HCT116 (cell line): ENCODE data around the gene CDR2L. TPM values are rescaled to one million over a fixed set of nuclear protein-coding genes. Genes with fewer than 3 reads are reported as not detected.

Source experiments
- ATAC-seq: fragments of 200-7000 bp; cut with Tn5 transposase; 2 replicates; pipeline ENCODE4 v1.9.1; 2020; ENCODE audit warnings: mild to moderate bottlenecking, moderate library complexity
- BruUV-seq: library from RNA; stranded (reverse); fragments of 400-500 nt; replicated peaks from 2 replicates; lab custom pipeline; 2021; lab: Mats Ljungman, UMichigan
- CTCF ChIA-PET: fragments of 300-600 bp; sonication (Branson Sonifier 250); formaldehyde crosslinking; loops from one replicate; lab custom pipeline; 2021; ENCODE audit warnings: antibody characterized with exemption; lab: Charles Lee
- POLR2A ChIA-PET: fragments of 300-600, 350-600 bp; sonication (Branson Sonifier 250); formaldehyde crosslinking; loops from one replicate; lab custom pipeline; 2021; ENCODE audit warnings: antibody characterized with exemption; lab: Charles Lee
- RAD21 ChIA-PET, 2 experiments: fragments of 300-600 bp; sonication (Branson Sonifier 250); formaldehyde crosslinking; loops; one replicate each; lab custom pipeline; 2023; ENCODE audit warnings: low total read pairs in 2 of 2; ENCODE audit not compliant: uncharacterized antibody in 2 of 2, unreplicated experiment in 2 of 2, low non-redundant PET in 1 of 2; lab: Charles Lee
- DNase-seq: peaks from one replicate; pipeline ENCODE4 v3.0.0-alpha.2; 2010; ENCODE audit warnings: low read depth, low spot score
- H2AFZ ChIP-seq: fragments of 200-600 bp; shearing (Covaris generic), sonication (generic); 2 replicates; pipeline ENCODE4 v1.6.1; 2017; ENCODE audit warnings: low read depth, mixed run types, mixed read lengths, antibody characterized with exemption, low read length; ENCODE audit not compliant: poor library complexity, severe bottlenecking
- H3K27ac ChIP-seq: 2 replicates; pipeline ENCODE4 v1.5.1; 2012; ENCODE audit warnings: low read depth, low read length
- H3K27me3 ChIP-seq: fragments of 200-600 bp; sonication (generic); 2 replicates; pipeline ENCODE4 v1.6.1; 2016; ENCODE audit warnings: mixed run types, low read length, mixed read lengths; ENCODE audit not compliant: insufficient read depth
- H3K36me3 ChIP-seq, 2 experiments: fragments of 200-500 bp in 1 of 2; fragments of 200-600 bp in 1 of 2; sonication (Bioruptor generic) in 1 of 2; sonication (generic) in 1 of 2; 2 replicates each; pipeline versions ENCODE4 v1.5.1 to v1.6.1; 2014 to 2016; ENCODE audit warnings: low read length in 2 of 2, inconsistent platforms in 1 of 2, mixed read lengths in 1 of 2, mixed run types in 1 of 2; ENCODE audit not compliant: insufficient read depth in 2 of 2, control insufficient read depth in 1 of 2
- H3K4me1 ChIP-seq, 2 experiments: fragments of 200-600 bp in 1 of 2; sonication (generic) in 1 of 2; 2 replicates each; pipeline versions ENCODE4 v1.5.1 to v1.6.1; 2012 to 2017; ENCODE audit warnings: low read length in 2 of 2, inconsistent platforms in 1 of 2, mild to moderate bottlenecking in 1 of 2, mixed read lengths in 1 of 2, mixed run types in 1 of 2, moderate library complexity in 1 of 2; ENCODE audit not compliant: insufficient read depth in 2 of 2, control insufficient read depth in 1 of 2
- H3K4me2 ChIP-seq: fragments of 200-600 bp; sonication (generic); 2 replicates; pipeline ENCODE4 v1.6.1; 2017; ENCODE audit warnings: mixed run types, low read length, mixed read lengths
- H3K4me3 ChIP-seq, 2 experiments: fragments of 200-600 bp in 1 of 2; sonication (generic) in 1 of 2; replicated peaks in 1 of 2; 2 replicates each; pipeline ENCODE4 v1.5.1; 2011 to 2016; ENCODE audit warnings: low read length in 2 of 2, control low read depth in 1 of 2, low read depth in 1 of 2, mild to moderate bottlenecking in 1 of 2, mixed read lengths in 1 of 2, mixed run types in 1 of 2
- H3K79me2 ChIP-seq: fragments of 200-600 bp; sonication (generic); 2 replicates; pipeline ENCODE4 v1.6.1; 2017; ENCODE audit warnings: mild to moderate bottlenecking, mixed run types, low read length, moderate library complexity, mixed read lengths; ENCODE audit not compliant: insufficient read depth
- H3K9ac ChIP-seq: fragments of 200-600 bp; sonication (generic); 2 replicates; pipeline ENCODE4 v1.6.1; 2016; ENCODE audit warnings: low read length, mixed read lengths
- H3K9me2 ChIP-seq: fragments of 200-600 bp; sonication (generic), shearing (Covaris generic); 2 replicates; pipeline ENCODE4 v1.6.1; 2017; ENCODE audit warnings: mixed run types, mild to moderate bottlenecking, moderate library complexity; ENCODE audit not compliant: insufficient read depth
- H3K9me3 ChIP-seq, 2 experiments: fragments of 200-500 bp in 1 of 2; fragments of 200-600 bp in 1 of 2; sonication (Bioruptor generic) in 1 of 2; sonication (generic) in 1 of 2; 2 replicates each; pipeline ENCODE4 v1.6.1; 2014 to 2017; ENCODE audit warnings: low read length in 2 of 2, mixed read lengths in 2 of 2, inconsistent platforms in 1 of 2, low read depth in 1 of 2, mild to moderate bottlenecking in 1 of 2, mixed run types in 1 of 2, moderate library complexity in 1 of 2; ENCODE audit not compliant: control insufficient read depth in 1 of 2, insufficient read depth in 1 of 2
- H4K20me1 ChIP-seq: fragments of 200-600 bp; sonication (generic), shearing (Covaris generic); 2 replicates; pipeline ENCODE4 v1.6.1; 2017; ENCODE audit warnings: mixed run types, mild to moderate bottlenecking, moderate library complexity; ENCODE audit not compliant: insufficient read depth
- EGR1 ChIP-seq: IDR thresholded peaks from 2 replicates; pipeline ENCODE4 v1.6.1; 2012; ENCODE audit warnings: low read depth
- EZH2phosphoT487 ChIP-seq: fragments of 200-600 bp; IDR thresholded peaks from 2 replicates; pipeline ENCODE4 v1.6.1; 2018; ENCODE audit warnings: antibody characterized with exemption, borderline replicate concordance
- FOSL1 ChIP-seq: IDR thresholded peaks from 2 replicates; pipeline ENCODE4 v1.6.1; 2012; ENCODE audit warnings: low read depth
- POLR2A ChIP-seq: IDR thresholded peaks from 2 replicates; pipeline ENCODE4 v1.7.0; 2011; ENCODE audit warnings: borderline replicate concordance; ENCODE audit not compliant: insufficient read depth, insufficient read length; ENCODE audit errors: extremely low read depth
- RAD21 ChIP-seq: IDR thresholded peaks from 2 replicates; pipeline ENCODE4 v1.6.1; 2012; ENCODE audit warnings: low read depth, mild to moderate bottlenecking
- SIN3A ChIP-seq: IDR thresholded peaks from 2 replicates; pipeline ENCODE4 v1.6.1; 2012; ENCODE audit warnings: low read depth
- SRF ChIP-seq: IDR thresholded peaks from 2 replicates; pipeline ENCODE4 v1.6.1; 2012; ENCODE audit warnings: low read depth
- ZFX ChIP-seq: fragments of 450-650 bp; IDR thresholded peaks from 2 replicates; pipeline ENCODE4 v1.6.1; 2017
- ZNF274 ChIP-seq: fragments of 200-500 bp; sonication (Bioruptor generic); IDR thresholded peaks from 2 replicates; pipeline ENCODE4 v1.6.1; 2014; ENCODE audit warnings: mild to moderate bottlenecking, low read depth, low read length, inconsistent platforms
- intact Hi-C: fragments of 100-400 bp; cut with micrococcal nuclease; formaldehyde crosslinking; loops from 2 replicates; pipeline ENCODE4 v1.10.0; 2022
- total RNA-seq: library from RNA; stranded (reverse); gene quantifications from one replicate; pipeline ENCODE4 v1.2.1, GENCODE V29; 2021; ENCODE audit not compliant: unreplicated experiment
- TF ChIP-seq, protein P1 (sequence below): IDR thresholded peaks from 2 replicates; pipeline ENCODE4 v1.6.1; 2011; ENCODE audit warnings: mild to moderate bottlenecking, low read length, moderate library complexity; ENCODE audit not compliant: insufficient replicate concordance; ENCODE audit errors: extremely low read depth
- TF ChIP-seq, protein P2 (sequence below), 3 experiments: fragments of 200-600 bp in 1 of 3; sonication (generic) in 1 of 3; IDR thresholded peaks in 2 of 3; conservative IDR thresholded peaks in 1 of 3; 2 replicates each; pipeline ENCODE4 v1.5.1; 2012 to 2017; ENCODE audit warnings: low read depth in 2 of 3, low read length in 2 of 3, antibody characterized with exemption in 1 of 3, borderline replicate concordance in 1 of 3, control low read depth in 1 of 3, mild to moderate bottlenecking in 1 of 3, mixed read lengths in 1 of 3, mixed run types in 1 of 3, moderate library complexity in 1 of 3; ENCODE audit not compliant: insufficient read depth in 1 of 3
- TF ChIP-seq, protein P3 (sequence below): IDR thresholded peaks from 2 replicates; pipeline ENCODE4 v1.6.1; 2012; ENCODE audit warnings: low read depth
- TF ChIP-seq, protein P4 (sequence below): IDR thresholded peaks from 2 replicates; pipeline ENCODE4 v1.6.1; 2012

Gene CDR2L
- total RNA-seq, 1 experiment from 2014 or later = 26.5 TPM

DNA sequence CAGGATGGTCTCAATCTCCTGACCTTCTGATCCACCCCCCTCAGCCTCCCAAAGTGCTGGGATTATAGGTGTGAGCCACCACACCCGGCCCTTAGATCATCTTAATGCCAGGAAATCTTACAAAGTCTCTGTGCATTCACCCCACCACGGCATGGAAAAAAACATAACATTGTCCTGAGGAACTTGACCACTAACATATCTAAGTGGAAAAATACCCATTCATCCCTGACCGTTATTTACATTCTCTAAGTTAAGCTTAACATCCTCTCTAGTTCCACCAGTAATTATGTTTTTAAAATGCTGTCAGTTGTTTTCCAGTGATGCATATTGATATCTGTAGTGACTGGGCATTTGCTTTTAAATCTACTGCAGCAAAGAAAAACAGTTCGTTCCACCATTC is 11.5 kb upstream of the CDR2L start:
- Histone ChIP-seq H4K20me1 (no peaks in the 10 kb centered on the region), H3K4me2 (no peak overlapping the region), H3K9me3 (no peaks in the 10 kb centered on the region), H3K27me3 (no peaks in the 10 kb centered on the region), H3K9ac (no peak overlapping the region), H3K9me2 (no peaks in the 10 kb centered on the region), H2AFZ (no peak overlapping the region), H3K27ac (no peak overlapping the region), H3K79me2 (no peaks in the 10 kb centered on the region), H3K36me3 (no peaks in the 10 kb centered on the region), H3K4me3 (no peak overlapping the region), H3K4me1 (peaks cover 14 to 16% of the 10 kb centered on the region in 2 experiments; a peak in 3 of 4 replicates)
- DNase-seq (no peak), ATAC-seq (no peak)
- POLR2A ChIA-PET = interaction anchor here (1.4 kb wide), 1 partner anchor 11 kb away, joined by 5 read pairs; the partner anchor contains the start of gene CDR2L
- CTCF ChIA-PET = interaction anchor here (0.9 to 1.0 kb wide), 2 partner anchors 14 to 18 kb away, joined by 3 read pairs; no protein-coding TSS in a partner anchor
- BruUV-seq = no TSS peak
- RAD21 ChIA-PET = no interaction called here
- intact Hi-C loops = no loop called here
- TF ChIP-seq ZNF274 (no peak), FOSL1 (no peak), RAD21 (no peak), EZH2phosphoT487 (no peak), ZFX (no peak), SRF (no peak), EGR1 (no peak), POLR2A (no peak), SIN3A (no peak)
- TF ChIP-seq, protein P1, sequence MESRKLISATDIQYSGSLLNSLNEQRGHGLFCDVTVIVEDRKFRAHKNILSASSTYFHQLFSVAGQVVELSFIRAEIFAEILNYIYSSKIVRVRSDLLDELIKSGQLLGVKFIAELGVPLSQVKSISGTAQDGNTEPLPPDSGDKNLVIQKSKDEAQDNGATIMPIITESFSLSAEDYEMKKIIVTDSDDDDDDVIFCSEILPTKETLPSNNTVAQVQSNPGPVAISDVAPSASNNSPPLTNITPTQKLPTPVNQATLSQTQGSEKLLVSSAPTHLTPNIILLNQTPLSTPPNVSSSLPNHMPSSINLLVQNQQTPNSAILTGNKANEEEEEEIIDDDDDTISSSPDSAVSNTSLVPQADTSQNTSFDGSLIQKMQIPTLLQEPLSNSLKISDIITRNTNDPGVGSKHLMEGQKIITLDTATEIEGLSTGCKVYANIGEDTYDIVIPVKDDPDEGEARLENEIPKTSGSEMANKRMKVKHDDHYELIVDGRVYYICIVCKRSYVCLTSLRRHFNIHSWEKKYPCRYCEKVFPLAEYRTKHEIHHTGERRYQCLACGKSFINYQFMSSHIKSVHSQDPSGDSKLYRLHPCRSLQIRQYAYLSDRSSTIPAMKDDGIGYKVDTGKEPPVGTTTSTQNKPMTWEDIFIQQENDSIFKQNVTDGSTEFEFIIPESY = no peak
- TF ChIP-seq, protein P2, sequence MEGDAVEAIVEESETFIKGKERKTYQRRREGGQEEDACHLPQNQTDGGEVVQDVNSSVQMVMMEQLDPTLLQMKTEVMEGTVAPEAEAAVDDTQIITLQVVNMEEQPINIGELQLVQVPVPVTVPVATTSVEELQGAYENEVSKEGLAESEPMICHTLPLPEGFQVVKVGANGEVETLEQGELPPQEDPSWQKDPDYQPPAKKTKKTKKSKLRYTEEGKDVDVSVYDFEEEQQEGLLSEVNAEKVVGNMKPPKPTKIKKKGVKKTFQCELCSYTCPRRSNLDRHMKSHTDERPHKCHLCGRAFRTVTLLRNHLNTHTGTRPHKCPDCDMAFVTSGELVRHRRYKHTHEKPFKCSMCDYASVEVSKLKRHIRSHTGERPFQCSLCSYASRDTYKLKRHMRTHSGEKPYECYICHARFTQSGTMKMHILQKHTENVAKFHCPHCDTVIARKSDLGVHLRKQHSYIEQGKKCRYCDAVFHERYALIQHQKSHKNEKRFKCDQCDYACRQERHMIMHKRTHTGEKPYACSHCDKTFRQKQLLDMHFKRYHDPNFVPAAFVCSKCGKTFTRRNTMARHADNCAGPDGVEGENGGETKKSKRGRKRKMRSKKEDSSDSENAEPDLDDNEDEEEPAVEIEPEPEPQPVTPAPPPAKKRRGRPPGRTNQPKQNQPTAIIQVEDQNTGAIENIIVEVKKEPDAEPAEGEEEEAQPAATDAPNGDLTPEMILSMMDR (IDR thresholded peaks at IDR 0.05 in 2 of 3, conservative IDR thresholded peaks at IDR 0.05 in 1 of 3; ENCODE audit: borderline replicate concordance in 1 of 3, insufficient read depth in 1 of 3, low read depth in 2 of 3, low read length in 2 of 3) = no peak
- TF ChIP-seq, protein P3, sequence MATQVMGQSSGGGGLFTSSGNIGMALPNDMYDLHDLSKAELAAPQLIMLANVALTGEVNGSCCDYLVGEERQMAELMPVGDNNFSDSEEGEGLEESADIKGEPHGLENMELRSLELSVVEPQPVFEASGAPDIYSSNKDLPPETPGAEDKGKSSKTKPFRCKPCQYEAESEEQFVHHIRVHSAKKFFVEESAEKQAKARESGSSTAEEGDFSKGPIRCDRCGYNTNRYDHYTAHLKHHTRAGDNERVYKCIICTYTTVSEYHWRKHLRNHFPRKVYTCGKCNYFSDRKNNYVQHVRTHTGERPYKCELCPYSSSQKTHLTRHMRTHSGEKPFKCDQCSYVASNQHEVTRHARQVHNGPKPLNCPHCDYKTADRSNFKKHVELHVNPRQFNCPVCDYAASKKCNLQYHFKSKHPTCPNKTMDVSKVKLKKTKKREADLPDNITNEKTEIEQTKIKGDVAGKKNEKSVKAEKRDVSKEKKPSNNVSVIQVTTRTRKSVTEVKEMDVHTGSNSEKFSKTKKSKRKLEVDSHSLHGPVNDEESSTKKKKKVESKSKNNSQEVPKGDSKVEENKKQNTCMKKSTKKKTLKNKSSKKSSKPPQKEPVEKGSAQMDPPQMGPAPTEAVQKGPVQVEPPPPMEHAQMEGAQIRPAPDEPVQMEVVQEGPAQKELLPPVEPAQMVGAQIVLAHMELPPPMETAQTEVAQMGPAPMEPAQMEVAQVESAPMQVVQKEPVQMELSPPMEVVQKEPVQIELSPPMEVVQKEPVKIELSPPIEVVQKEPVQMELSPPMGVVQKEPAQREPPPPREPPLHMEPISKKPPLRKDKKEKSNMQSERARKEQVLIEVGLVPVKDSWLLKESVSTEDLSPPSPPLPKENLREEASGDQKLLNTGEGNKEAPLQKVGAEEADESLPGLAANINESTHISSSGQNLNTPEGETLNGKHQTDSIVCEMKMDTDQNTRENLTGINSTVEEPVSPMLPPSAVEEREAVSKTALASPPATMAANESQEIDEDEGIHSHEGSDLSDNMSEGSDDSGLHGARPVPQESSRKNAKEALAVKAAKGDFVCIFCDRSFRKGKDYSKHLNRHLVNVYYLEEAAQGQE = no peak
- TF ChIP-seq, protein P4, sequence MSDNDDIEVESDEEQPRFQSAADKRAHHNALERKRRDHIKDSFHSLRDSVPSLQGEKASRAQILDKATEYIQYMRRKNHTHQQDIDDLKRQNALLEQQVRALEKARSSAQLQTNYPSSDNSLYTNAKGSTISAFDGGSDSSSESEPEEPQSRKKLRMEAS = no peak
